SK-N-SH (cell line): ENCODE results near the gene NSUN2. TPM values are rescaled to one million over a fixed set of nuclear protein-coding genes. Genes with fewer than 3 reads are reported as not detected.

ENCODE experiments used
- CTCF ChIA-PET: fragments of 300-600, 350-600 bp; formaldehyde crosslinking; extraction: SDS; loops from one replicate; lab custom pipeline; 2021; lab: Yijun Ruan, JAX
- POLR2A ChIA-PET: fragments of 350-600 bp; sonication (Branson Sonifier 250); formaldehyde crosslinking; extraction: SDS; loops from one replicate; lab custom pipeline; 2020; ENCODE audit warnings: antibody characterized with exemption, inconsistent platforms; lab: Yijun Ruan, JAX
- DNase-seq: peaks from one replicate; pipeline ENCODE4 v3.0.0; 2012
- H2AFZ ChIP-seq: fragments of 200-600 bp; sonication (generic); 2 replicates; pipeline ENCODE4 v1.8.1; 2016; ENCODE audit warnings: antibody characterized with exemption, mild to moderate bottlenecking, low read depth
- H3F3A ChIP-seq: fragments of 200-600 bp; sonication (generic); replicated peaks from 2 replicates; pipeline ENCODE3; 2016; ENCODE audit warnings: antibody characterized with exemption, mild to moderate bottlenecking; ENCODE audit not compliant: insufficient read depth
- H3K27ac ChIP-seq, 2 experiments: fragments of 200-500 bp in 1 of 2; fragments of 200-600 bp in 1 of 2; sonication (Bioruptor generic) in 1 of 2; sonication (generic), shearing (Covaris generic) in 1 of 2; 2 replicates each; pipeline versions ENCODE4 v1.5.1 to v1.6.1; 2014 to 2016; ENCODE audit warnings: low read depth in 2 of 2, inconsistent platforms in 1 of 2, low read length in 1 of 2, mild to moderate bottlenecking in 1 of 2, mixed read lengths in 1 of 2
- H3K27me3 ChIP-seq: fragments of 200-600 bp; sonication (generic), shearing (Covaris generic); 2 replicates; pipeline ENCODE4 v1.6.1; 2016; ENCODE audit warnings: mixed run types; ENCODE audit not compliant: insufficient read depth
- H3K36me3 ChIP-seq, 2 experiments: fragments of 200-500 bp in 1 of 2; fragments of 200-600 bp in 1 of 2; sonication (Bioruptor generic) in 1 of 2; sonication (generic) in 1 of 2; replicated peaks in 1 of 2; 2 replicates each; pipeline versions ENCODE3 to v1.5.1; 2014 to 2016; ENCODE audit warnings: low read length in 1 of 2, mild to moderate bottlenecking in 1 of 2; ENCODE audit not compliant: insufficient read depth in 2 of 2, control insufficient read depth in 1 of 2
- H3K4me1 ChIP-seq, 2 experiments: fragments of 200-500 bp in 1 of 2; fragments of 200-600 bp in 1 of 2; sonication (Bioruptor generic) in 1 of 2; sonication (generic), shearing (Covaris generic) in 1 of 2; 2 replicates each; pipeline versions ENCODE4 v1.5.1 to v1.6.1; 2014 to 2016; ENCODE audit warnings: low read depth in 1 of 2, low read length in 1 of 2, mixed run types in 1 of 2; ENCODE audit not compliant: insufficient read depth in 2 of 2, control insufficient read depth in 1 of 2
- H3K4me2 ChIP-seq: fragments of 200-600 bp; sonication (generic), shearing (Covaris generic); 2 replicates; pipeline ENCODE4 v1.6.1; 2017; ENCODE audit warnings: mixed run types
- H3K4me3 ChIP-seq, 2 experiments: fragments of 200-500 bp in 1 of 2; fragments of 200-600 bp in 1 of 2; sonication (Bioruptor generic) in 1 of 2; sonication (generic), shearing (Covaris generic) in 1 of 2; 2 replicates each; pipeline versions ENCODE4 v1.5.1 to v1.8.1; 2014 to 2016; ENCODE audit warnings: low read depth in 2 of 2, inconsistent platforms in 1 of 2, low read length in 1 of 2, mild to moderate bottlenecking in 1 of 2, mixed read lengths in 1 of 2, moderate library complexity in 1 of 2
- H3K79me2 ChIP-seq: fragments of 200-600 bp; sonication (generic); 2 replicates; pipeline ENCODE4 v1.8.1; 2017; ENCODE audit warnings: mild to moderate bottlenecking; ENCODE audit not compliant: insufficient read depth
- H3K9ac ChIP-seq: fragments of 200-600 bp; sonication (generic); 2 replicates; pipeline ENCODE4 v1.6.1; 2017; ENCODE audit warnings: mixed run types
- H3K9me2 ChIP-seq: fragments of 200-600 bp; sonication (generic); 2 replicates; pipeline ENCODE4 v1.6.1; 2017; ENCODE audit warnings: mixed run types
- H3K9me3 ChIP-seq: fragments of 200-600 bp; sonication (generic); 2 replicates; pipeline ENCODE4 v1.6.1; 2017; ENCODE audit warnings: mixed run types, mild to moderate bottlenecking, moderate library complexity
- H4K20me1 ChIP-seq: fragments of 200-600 bp; sonication (generic); 2 replicates; pipeline ENCODE4 v1.6.1; 2017; ENCODE audit warnings: mild to moderate bottlenecking, mixed run types; ENCODE audit not compliant: insufficient read depth
- CHD2 ChIP-seq: fragments of 150-350 bp; IDR thresholded peaks from 2 replicates; pipeline ENCODE4 v1.6.1; 2018; ENCODE audit warnings: low read length; ENCODE audit not compliant: partially characterized antibody
- CTCF ChIP-seq: fragments of 200-600 bp; sonication (generic); IDR thresholded peaks from 2 replicates; pipeline ENCODE4 v1.6.1; 2017; ENCODE audit warnings: antibody characterized with exemption, mild to moderate bottlenecking, moderate library complexity
- ELF1 ChIP-seq: IDR thresholded peaks from 2 replicates; pipeline ENCODE4 v1.4.0; 2012
- EP300 ChIP-seq, 2 experiments: IDR thresholded peaks; 2 replicates each; pipeline versions ENCODE4 v1.4.0 to v1.6.1; 2012; ENCODE audit warnings: borderline replicate concordance in 1 of 2, low read depth in 1 of 2, low read length in 1 of 2
- EZH2phosphoT487 ChIP-seq: fragments of 200-600 bp; sonication (generic); IDR thresholded peaks from 2 replicates; pipeline ENCODE4 v1.6.1; 2017; ENCODE audit warnings: low read depth, mixed run types, mild to moderate bottlenecking, antibody characterized with exemption, moderate library complexity, borderline replicate concordance
- FOXJ3 ChIP-seq: sonication (generic); formaldehyde crosslinking; IDR thresholded peaks from 2 replicates; pipeline ENCODE4 v1.5.1; 2020; ENCODE audit warnings: mild to moderate bottlenecking, missing genetic modification reagents
- FOXM1 ChIP-seq: IDR thresholded peaks from 2 replicates; pipeline ENCODE4 v1.4.0; 2012; ENCODE audit warnings: low read depth, mild to moderate bottlenecking
- IRF3 ChIP-seq: fragments of 150-350 bp; IDR thresholded peaks from 2 replicates; pipeline ENCODE4 v1.6.1; 2016; ENCODE audit warnings: mild to moderate bottlenecking, low read depth, low read length
- MAX ChIP-seq: IDR thresholded peaks from 2 replicates; pipeline ENCODE4 v1.4.0; 2012; ENCODE audit warnings: low read depth
- NRF1 ChIP-seq: IDR thresholded peaks from 2 replicates; pipeline ENCODE4 v1.6.1; 2012; ENCODE audit warnings: low read depth, mild to moderate bottlenecking, low read length
- POLR2AphosphoS5 ChIP-seq: IDR thresholded peaks from 2 replicates; pipeline ENCODE4 v1.6.1; 2012; ENCODE audit warnings: low read depth, low read length
- RCOR1 ChIP-seq: fragments of 150-350 bp; IDR thresholded peaks from 2 replicates; pipeline ENCODE4 v1.6.1; 2017; ENCODE audit warnings: antibody characterized with exemption, low read length
- REST ChIP-seq: IDR thresholded peaks from 2 replicates; pipeline ENCODE4 v1.6.1; 2012; ENCODE audit warnings: mild to moderate bottlenecking, low read depth, low read length, moderate library complexity
- RXRA ChIP-seq: IDR thresholded peaks from 2 replicates; pipeline ENCODE4 v1.4.0; 2012; ENCODE audit warnings: low read depth, mild to moderate bottlenecking, borderline replicate concordance
- TAF1 ChIP-seq: IDR thresholded peaks from 2 replicates; pipeline ENCODE4 v1.6.1; 2012; ENCODE audit warnings: low read depth, mild to moderate bottlenecking, low read length, moderate library complexity, borderline replicate concordance
- TCF12 ChIP-seq: IDR thresholded peaks from 2 replicates; pipeline ENCODE4 v1.4.0; 2012
- TEAD4 ChIP-seq: IDR thresholded peaks from 2 replicates; pipeline ENCODE4 v1.4.0; 2012; ENCODE audit warnings: mild to moderate bottlenecking, borderline replicate concordance; ENCODE audit not compliant: insufficient read depth
- USF1 ChIP-seq: IDR thresholded peaks from 2 replicates; pipeline ENCODE4 v1.4.0; 2012; ENCODE audit warnings: low read depth, borderline replicate concordance
- YY1 ChIP-seq: IDR thresholded peaks from 2 replicates; pipeline ENCODE4 v1.4.0; 2012; ENCODE audit warnings: low read depth, mild to moderate bottlenecking
- ZBTB33 ChIP-seq: IDR thresholded peaks from 2 replicates; pipeline ENCODE4 v1.4.0; 2012; ENCODE audit warnings: low read depth, borderline replicate concordance
- WGBS: methylation state at CpG from one replicate; pipeline ENCODE4 v1.1.6; 2017; ENCODE audit warnings: low lambda C conversion rate; 5-methylcytosine and 5-hydroxymethylcytosine counted together
- polyA plus RNA-seq, 3 experiments: library from polyadenylated mRNA; depleted of rRNA; stranded (reverse); fragments of >200 nt; gene quantifications; 2 replicates each; pipeline ENCODE4 v1.2.3, GENCODE V29; 2012

The NSUN2 gene
- polyA plus RNA-seq, 1 of the 3 experiments (the other 2 are of a cell fraction): 78.9 TPM

GRCh38 chr5:6637590-6637989, 4.7 kb upstream of the NSUN2 start:
- H3K27me3 ChIP-seq: no peaks in the 10 kb centered on the region
- no peak overlapping the region for H2AFZ ChIP-seq
- H3K9ac ChIP-seq: no peak overlapping the region
- H3K36me3 ChIP-seq: no peaks in the 10 kb centered on the region
- 93% methylated on average over 5 of the region's 6 CpGs for WGBS
- ChIA-PET POLR2A (no interaction called here), CTCF (interaction anchor here (0.7 kb wide), 2 partner anchors 60 to 69 kb away, joined by 3 read pairs; no protein-coding TSS in a partner anchor)
- no peaks in the 10 kb centered on the region for H3K9me2 ChIP-seq
- H3K4me2 ChIP-seq: no peak overlapping the region
- H3K27ac ChIP-seq: no peak overlapping the region
- H3K4me1 ChIP-seq: peaks cover 5 to 19% of the 10 kb centered on the region in 2 experiments; a peak in 2 of 4 replicates
- no peak for DNase-seq
- H3K9me3 ChIP-seq: no peaks in the 10 kb centered on the region
- H4K20me1 ChIP-seq: 0 out of 2 replicates have a peak, but pooled peaks cover 6% of the 10 kb centered on the region
- TF ChIP-seq IRF3 (no peak), EP300 (IDR thresholded peaks at IDR 0.05; ENCODE audit: borderline replicate concordance in 1 of 2, low read depth in 1 of 2, low read length in 1 of 2) (no peak), FOXM1 (no peak), ZBTB33 (no peak), TAF1 (no peak), USF1 (no peak), TEAD4 (no peak), CHD2 (no peak), ELF1 (no peak), EZH2phosphoT487 (no peak), RXRA (no peak), NRF1 (no peak), TCF12 (no peak), YY1 (no peak), RCOR1 (no peak), FOXJ3 (CRISPR knock-in tag) (no peak), REST (no peak), MAX (no peak), POLR2AphosphoS5 (no peak), CTCF (no peak)
- H3K79me2 ChIP-seq: peaks cover 77% of the 10 kb centered on the region
- no peak overlapping the region for H3K4me3 ChIP-seq
- H3F3A ChIP-seq: no peaks in the 10 kb centered on the region
